Measurements from ENCODE around the gene COX10.

- TF ChIP-seq POLR2A (IDR thresholded peaks at IDR 0.05; ENCODE audit: low read depth) = no peak
- TF ChIP-seq CTCF (IDR thresholded peaks at IDR 0.05) = no peak
These were observed 84.1 kb downstream of the COX10 start for GRCh38 chr17:14153374-14153773.

Measured in esophagus muscularis mucosa (tissue), 3 donors.